Astrocyte (in vitro differentiated cells and primary cell): ENCODE measurements around the gene KNOP1. TPM values are rescaled to one million over a fixed set of nuclear protein-coding genes. Genes with fewer than 3 reads are reported as not detected.

ENCODE experiments used
- DNase-seq: peaks from one replicate; pipeline ENCODE4 v3.0.0-alpha.2; 2010; ENCODE audit warnings: low read depth
- FAIRE-seq: peaks from 2 replicates; lab custom pipeline; 2011; peaks lifted over from hg19 to GRCh38; lab: Jason Lieb, UNC
- H2AFZ ChIP-seq: 2 replicates; pipeline ENCODE4 v1.6.0; 2012; ENCODE audit warnings: low read depth, low read length, inconsistent platforms
- H3K27ac ChIP-seq: 2 replicates; pipeline ENCODE4 v1.5.1; 2011; ENCODE audit warnings: low read depth, low read length, inconsistent platforms
- H3K27me3 ChIP-seq: 2 replicates; pipeline ENCODE4 v1.6.0; 2011; ENCODE audit warnings: low read length, inconsistent platforms; ENCODE audit not compliant: insufficient read depth
- H3K36me3 ChIP-seq: 2 replicates; pipeline ENCODE4 v1.5.1; 2011; ENCODE audit warnings: low read length, inconsistent platforms; ENCODE audit not compliant: insufficient read depth
- H3K4me1 ChIP-seq: 2 replicates; pipeline ENCODE4 v1.5.1; 2011; ENCODE audit warnings: low read length, inconsistent platforms; ENCODE audit not compliant: insufficient read depth
- H3K4me2 ChIP-seq: 2 replicates; pipeline ENCODE4 v1.6.0; 2012; ENCODE audit warnings: low read length, inconsistent platforms
- H3K4me3 ChIP-seq: 2 replicates; pipeline ENCODE4 v1.5.1; 2011; ENCODE audit warnings: low read depth, mild to moderate bottlenecking, low read length, inconsistent platforms; ENCODE audit not compliant: insufficient read depth
- H3K79me2 ChIP-seq: 2 replicates; pipeline ENCODE4 v1.6.0; 2012; ENCODE audit warnings: mild to moderate bottlenecking, low read length, inconsistent platforms; ENCODE audit not compliant: insufficient read depth
- H3K9ac ChIP-seq: 2 replicates; pipeline ENCODE4 v1.6.0; 2012; ENCODE audit warnings: mild to moderate bottlenecking, low read length, inconsistent platforms
- H3K9me3 ChIP-seq: 2 replicates; pipeline ENCODE4 v1.5.1; 2012; ENCODE audit warnings: low read depth, mild to moderate bottlenecking, low read length, inconsistent platforms; ENCODE audit not compliant: insufficient read depth
- H4K20me1 ChIP-seq: 2 replicates; pipeline ENCODE4 v1.6.0; 2012; ENCODE audit warnings: low read length, inconsistent platforms; ENCODE audit not compliant: insufficient read depth
- H3K27ac Mint-ChIP-seq: one replicate; pipeline ENCODE4 v1.8.0; 2021; ENCODE audit warnings: mild to moderate bottlenecking, mixed read lengths; ENCODE audit not compliant: unreplicated experiment
- H3K27me3 Mint-ChIP-seq: one replicate; pipeline ENCODE4 v1.8.0; 2021; ENCODE audit warnings: low read depth, mixed read lengths; ENCODE audit not compliant: unreplicated experiment
- H3K36me3 Mint-ChIP-seq: one replicate; pipeline ENCODE4 v1.8.0; 2021; ENCODE audit warnings: low read depth, mixed read lengths; ENCODE audit not compliant: unreplicated experiment
- H3K4me1 Mint-ChIP-seq: one replicate; pipeline ENCODE4 v1.8.0; 2021; ENCODE audit warnings: low read depth, mixed read lengths; ENCODE audit not compliant: unreplicated experiment
- H3K4me3 Mint-ChIP-seq: one replicate; pipeline ENCODE4 v1.8.0; 2021; ENCODE audit warnings: mild to moderate bottlenecking, moderate library complexity, mixed read lengths; ENCODE audit not compliant: unreplicated experiment
- H3K9me3 Mint-ChIP-seq: one replicate; pipeline ENCODE4 v1.8.0; 2021; ENCODE audit warnings: mild to moderate bottlenecking, mixed read lengths; ENCODE audit not compliant: unreplicated experiment
- CTCF ChIP-seq: IDR thresholded peaks from 2 replicates; pipeline ENCODE4 v1.5.1; 2011; ENCODE audit warnings: low read depth, mild to moderate bottlenecking, inconsistent platforms, low read length, moderate library complexity; ENCODE audit not compliant: insufficient read depth
- EZH2 ChIP-seq: IDR thresholded peaks from 2 replicates; pipeline ENCODE4 v1.6.1; 2012; ENCODE audit warnings: mild to moderate bottlenecking, low read length, inconsistent platforms; ENCODE audit not compliant: insufficient read depth
- total RNA-seq: library from RNA; stranded (reverse); gene quantifications from 2 replicates; pipeline ENCODE4 v1.2.1, GENCODE V29; 2021

Gene KNOP1
- total RNA-seq, 1 donor from 2014 or later: 22.9 TPM

GRCh38 chr16:19735074-19735867, 17.2 kb upstream of the KNOP1 start:
- Mint-ChIP-seq H3K27ac (no peak overlapping the region), H3K4me1 (no peaks in the 10 kb centered on the region)
- FAIRE-seq: no peak

GRCh38 chr16:19733551-19733950, 15.5 kb upstream of the KNOP1 start:
- Histone ChIP-seq H3K27ac (no peak overlapping the region), H3K4me2 (no peak overlapping the region), H4K20me1 (no peaks in the 10 kb centered on the region), H3K9ac (no peak overlapping the region), H3K4me1 (no peaks in the 10 kb centered on the region), H3K4me3 (no peak overlapping the region), H3K36me3 (no peaks in the 10 kb centered on the region), H3K79me2 (no peaks in the 10 kb centered on the region), H3K9me3 (no peaks in the 10 kb centered on the region), H3K27me3 (no peaks in the 10 kb centered on the region), H2AFZ (no peak overlapping the region)
- Mint-ChIP-seq H3K27ac (no peak overlapping the region), H3K4me1 (no peaks in the 10 kb centered on the region), H3K9me3 (no peaks in the 10 kb centered on the region), H3K4me3 (no peak overlapping the region), H3K27me3 (no peaks in the 10 kb centered on the region), H3K36me3 (peaks cover 14% of the 10 kb centered on the region)
- TF ChIP-seq CTCF: no peak
- no peak for TF ChIP-seq EZH2
- DNase-seq (no peak), FAIRE-seq (no peak)

More at GRCh38 chr16:19735074-19735867, 17.2 kb upstream of the KNOP1 start:
- Mint-ChIP-seq H3K36me3 (peaks cover 20% of the 10 kb centered on the region), H3K27me3 (no peaks in the 10 kb centered on the region), H3K9me3 (no peaks in the 10 kb centered on the region), H3K4me3 (no peak overlapping the region)
- Histone ChIP-seq H3K36me3 (peaks cover 3% of the 10 kb centered on the region), H3K27me3 (no peaks in the 10 kb centered on the region), H3K4me1 (no peaks in the 10 kb centered on the region), H3K4me2 (no peak overlapping the region), H2AFZ (no peak overlapping the region), H3K79me2 (no peaks in the 10 kb centered on the region), H3K4me3 (no peak overlapping the region), H3K9me3 (no peaks in the 10 kb centered on the region), H4K20me1 (no peaks in the 10 kb centered on the region), H3K27ac (no peak overlapping the region), H3K9ac (no peak overlapping the region)
- TF ChIP-seq CTCF (no peak), EZH2 (no peak)
- DNase-seq: no peak

GRCh38 chr16:19728636-19728965, 10.6 kb upstream of the KNOP1 start:
- Histone ChIP-seq H3K9ac (no peak overlapping the region), H3K4me1 (no peaks in the 10 kb centered on the region), H2AFZ (no peak overlapping the region), H3K27me3 (no peaks in the 10 kb centered on the region), H3K27ac (no peak overlapping the region), H3K36me3 (no peaks in the 10 kb centered on the region), H3K9me3 (no peaks in the 10 kb centered on the region), H3K4me2 (no peak overlapping the region), H3K79me2 (no peaks in the 10 kb centered on the region), H3K4me3 (no peak overlapping the region), H4K20me1 (no peaks in the 10 kb centered on the region)
- peaks cover 14% of the 10 kb centered on the region for H3K36me3 Mint-ChIP-seq
- TF ChIP-seq CTCF (no peak), EZH2 (no peak)
- no peaks in the 10 kb centered on the region for H3K9me3 Mint-ChIP-seq
- no peaks in the 10 kb centered on the region for H3K4me1 Mint-ChIP-seq
- no peaks in the 10 kb centered on the region for H3K27me3 Mint-ChIP-seq
- no peak for FAIRE-seq
- H3K27ac Mint-ChIP-seq: no peak overlapping the region
- H3K4me3 Mint-ChIP-seq: no peak overlapping the region
- DNase-seq: no peak
